IMR-90 (cell line): ENCODE results near the gene NEMF. TPM values are rescaled to one million over a fixed set of nuclear protein-coding genes. Genes with fewer than 3 reads are reported as not detected.

Experiments used
- ATAC-seq: fragments of 200-7000 bp; cut with Tn5 transposase; 2 replicates; pipeline ENCODE4 v1.9.1; 2020; ENCODE audit warnings: low read depth, mild to moderate bottlenecking, moderate library complexity
- BruUV-seq: library from RNA; stranded (reverse); fragments of 400-500 nt; replicated peaks from 2 replicates; lab custom pipeline; 2021; lab: Mats Ljungman, UMichigan
- CTCF ChIA-PET: fragments of 300-600 bp; formaldehyde crosslinking; extraction: SDS; loops from one replicate; lab custom pipeline; 2021; ENCODE audit warnings: antibody characterized with exemption; lab: Yijun Ruan, JAX
- POLR2A ChIA-PET: fragments of 300-600 bp; sonication (Branson Sonifier 250); formaldehyde crosslinking; loops from one replicate; lab custom pipeline; 2022; ENCODE audit warnings: antibody characterized with exemption; ENCODE audit not compliant: unreplicated experiment; lab: Charles Lee
- DNase-seq: peaks from one replicate; pipeline ENCODE4 v3.0.0; 2013
- H2AFZ ChIP-seq: replicated peaks from 2 replicates; pipeline ENCODE3; 2013; ENCODE audit warnings: low read length, mild to moderate bottlenecking; ENCODE audit not compliant: poor library complexity
- H2AK5ac ChIP-seq: 2 replicates; pipeline ENCODE4 v1.6.1; 2013; ENCODE audit warnings: low read depth, low read length, inconsistent platforms
- H2AK9ac ChIP-seq: replicated peaks from 2 replicates; pipeline ENCODE3; 2013; ENCODE audit warnings: mild to moderate bottlenecking, low read depth, low read length, moderate library complexity; ENCODE audit not compliant: poor library complexity
- H2BK120ac ChIP-seq: 2 replicates; pipeline ENCODE4 v1.6.1; 2013; ENCODE audit warnings: low read depth, low read length, inconsistent platforms
- H2BK15ac ChIP-seq: 3 replicates; pipeline ENCODE4 v1.6.1; 2013; ENCODE audit warnings: low read depth, low read length, inconsistent platforms
- H2BK20ac ChIP-seq: 2 replicates; pipeline ENCODE4 v1.6.1; 2013; ENCODE audit warnings: low read depth, mild to moderate bottlenecking, inconsistent platforms, low read length, moderate library complexity
- H2BK5ac ChIP-seq: 2 replicates; pipeline ENCODE4 v1.6.1; 2013; ENCODE audit warnings: mild to moderate bottlenecking, low read depth, low read length, inconsistent platforms; ENCODE audit not compliant: poor library complexity, severe bottlenecking
- H3K14ac ChIP-seq: replicated peaks from 2 replicates; pipeline ENCODE4 v1.6.1; 2013; ENCODE audit warnings: low read depth, low read length, inconsistent platforms
- H3K18ac ChIP-seq: 2 replicates; pipeline ENCODE4 v1.6.1; 2013; ENCODE audit warnings: low read depth, low read length, control low read depth
- H3K23ac ChIP-seq: 2 replicates; pipeline ENCODE4 v1.6.1; 2013; ENCODE audit warnings: low read depth, low read length, inconsistent platforms
- H3K27ac ChIP-seq: 2 replicates; pipeline ENCODE4 v1.5.1; 2013; ENCODE audit warnings: mild to moderate bottlenecking, control low read depth, low read length; ENCODE audit not compliant: insufficient read depth
- H3K27me3 ChIP-seq: 2 replicates; pipeline ENCODE4 v1.6.1; 2013; ENCODE audit warnings: low read length; ENCODE audit not compliant: control insufficient read depth, insufficient read depth
- H3K36me3 ChIP-seq: 2 replicates; pipeline ENCODE4 v1.6.1; 2013; ENCODE audit warnings: low read length, mixed read lengths; ENCODE audit not compliant: control insufficient read depth, insufficient read depth
- H3K4ac ChIP-seq: 2 replicates; pipeline ENCODE4 v1.6.1; 2013; ENCODE audit warnings: low read depth, low read length, inconsistent platforms
- H3K4me1 ChIP-seq: 2 replicates; pipeline ENCODE4 v1.6.1; 2013; ENCODE audit warnings: low read length, mixed read lengths; ENCODE audit not compliant: control insufficient read depth, insufficient read depth
- H3K4me2 ChIP-seq: 2 replicates; pipeline ENCODE4 v1.6.1; 2013; ENCODE audit warnings: low read depth, mild to moderate bottlenecking, control low read depth, low read length, moderate library complexity
- H3K4me3 ChIP-seq: 2 replicates; pipeline ENCODE4 v1.5.1; 2013; ENCODE audit warnings: low read depth, mild to moderate bottlenecking, control low read depth, low read length, moderate library complexity; ENCODE audit not compliant: insufficient read depth
- H3K56ac ChIP-seq: 2 replicates; pipeline ENCODE4 v1.6.1; 2013; ENCODE audit warnings: low read length, inconsistent platforms; ENCODE audit not compliant: insufficient read depth; ENCODE audit errors: extremely low read depth
- H3K79me1 ChIP-seq, 2 experiments: 2 replicates each; pipeline ENCODE4 v1.6.1; 2013; ENCODE audit warnings: low read length in 2 of 2, inconsistent platforms in 1 of 2, low read depth in 1 of 2
- H3K9ac ChIP-seq: 2 replicates; pipeline ENCODE4 v1.6.1; 2013; ENCODE audit warnings: low read depth, low read length, control low read depth
- H3K9me1 ChIP-seq: 2 replicates; pipeline ENCODE4 v1.6.1; 2013; ENCODE audit warnings: low read length, inconsistent platforms; ENCODE audit not compliant: insufficient read depth
- H3K9me3 ChIP-seq: 2 replicates; pipeline ENCODE4 v1.6.1; 2013; ENCODE audit warnings: low read length; ENCODE audit not compliant: control insufficient read depth, insufficient read depth
- H4K20me1 ChIP-seq: 2 replicates; pipeline ENCODE4 v1.6.1; 2013; ENCODE audit warnings: low read length, inconsistent platforms; ENCODE audit not compliant: insufficient read depth
- H4K5ac ChIP-seq: 2 replicates; pipeline ENCODE4 v1.6.1; 2013; ENCODE audit warnings: mild to moderate bottlenecking, low read depth, low read length, control low read depth
- H4K8ac ChIP-seq, 2 experiments: 2 replicates each; pipeline ENCODE4 v1.6.1; 2013; ENCODE audit warnings: low read depth in 2 of 2, low read length in 2 of 2, control low read depth in 1 of 2, inconsistent platforms in 1 of 2
- H4K91ac ChIP-seq: 2 replicates; pipeline ENCODE4 v1.6.1; 2013; ENCODE audit warnings: low read depth, low read length, inconsistent platforms; ENCODE audit not compliant: insufficient read depth
- BHLHE40 ChIP-seq: fragments of 150-350 bp; IDR thresholded peaks from 2 replicates; pipeline ENCODE4 v1.6.1; 2016; ENCODE audit warnings: mild to moderate bottlenecking, low read depth, low read length
- CEBPB ChIP-seq: IDR thresholded peaks from 2 replicates; pipeline ENCODE4 v1.6.1; 2012; ENCODE audit warnings: low read depth, low read length, improper control_type of control experiment
- CHD1 ChIP-seq: IDR thresholded peaks from 2 replicates; pipeline ENCODE4 v1.6.1; 2012; ENCODE audit warnings: low read depth, low read length, improper control_type of control experiment
- FOS ChIP-seq: fragments of 150-350 bp; IDR thresholded peaks from 2 replicates; pipeline ENCODE4 v1.6.1; 2016; ENCODE audit warnings: low read depth, low read length
- MAFK ChIP-seq: IDR thresholded peaks from 2 replicates; pipeline ENCODE4 v1.6.1; 2012; ENCODE audit warnings: low read depth, low read length, improper control_type of control experiment
- MAZ ChIP-seq: IDR thresholded peaks from 2 replicates; pipeline ENCODE4 v1.6.1; 2012; ENCODE audit warnings: low read depth, mild to moderate bottlenecking, low read length, improper control_type of control experiment, moderate library complexity, borderline replicate concordance
- MXI1 ChIP-seq: IDR thresholded peaks from 2 replicates; pipeline ENCODE4 v1.6.1; 2012; ENCODE audit warnings: low read depth, mild to moderate bottlenecking, low read length, moderate library complexity, borderline replicate concordance
- POLR2A ChIP-seq: IDR thresholded peaks from 2 replicates; pipeline ENCODE4 v1.6.1; 2012; ENCODE audit warnings: mild to moderate bottlenecking, low read depth, low read length
- RAD21 ChIP-seq: IDR thresholded peaks from 2 replicates; pipeline ENCODE4 v1.6.1; 2012; ENCODE audit warnings: low read length, improper control_type of control experiment
- RCOR1 ChIP-seq: IDR thresholded peaks from 2 replicates; pipeline ENCODE4 v1.6.1; 2012; ENCODE audit warnings: mild to moderate bottlenecking, low read length, improper control_type of control experiment; ENCODE audit not compliant: insufficient replicate concordance
- RFX5 ChIP-seq: IDR thresholded peaks from 2 replicates; pipeline ENCODE4 v1.8.0; 2012; ENCODE audit warnings: low read depth, mild to moderate bottlenecking, low read length, moderate library complexity
- SMC3 ChIP-seq: fragments of 150-350 bp; IDR thresholded peaks from 2 replicates; pipeline ENCODE4 v1.6.1; 2016; ENCODE audit warnings: low read depth, mild to moderate bottlenecking, antibody characterized with exemption, low read length, moderate library complexity
- WGBS, 2 experiments: methylation state at CpG; one replicate each; pipeline versions ENCODE4 v1.1.5 to v1.1.7; 2013; ENCODE audit warnings: missing lambda C conversion rate in 2 of 2; ENCODE audit not compliant: insufficient read length in 1 of 2; ENCODE audit errors: extremely low coverage in 2 of 2; 5-methylcytosine and 5-hydroxymethylcytosine counted together
- dilution Hi-C: fragments of 300-500 bp; cut with HindIII; formaldehyde crosslinking; loops from one replicate; pipeline ENCODE4 v1.14.3; 2018; ENCODE audit warnings: low sequenced_read_pairs; ENCODE audit not compliant: unreplicated experiment
- in situ Hi-C: fragments of 300-500 bp; cut with MboI; formaldehyde crosslinking; loops from 3 replicates; pipeline ENCODE4 v1.14.3; 2019; ENCODE audit warnings: low sequenced_read_pairs, inconsistent platforms, mixed read lengths
- intact Hi-C: fragments of 100-400 bp; cut with micrococcal nuclease; formaldehyde crosslinking; loops from 2 replicates; pipeline ENCODE4 v1.10.0; 2022
- polyA plus RNA-seq, 3 experiments: library from polyadenylated mRNA; depleted of rRNA; stranded (reverse); fragments of >200 nt; gene quantifications; 2 replicates each; pipeline ENCODE4 v1.2.3, GENCODE V29; 2012; ENCODE audit warnings: low replicate concordance in 1 of 3
- total RNA-seq: library from RNA; depleted of rRNA; stranded (reverse); fragments of >200 nt; gene quantifications from 2 replicates; pipeline ENCODE4 v1.2.3, GENCODE V29; 2012
- TF ChIP-seq, protein P1 (sequence below): fragments of 150-350 bp; IDR thresholded peaks from 2 replicates; pipeline ENCODE4 v1.6.1; 2017; ENCODE audit warnings: mild to moderate bottlenecking, antibody characterized with exemption, low read length, low read depth
- TF ChIP-seq, protein P2 (sequence below): conservative IDR thresholded peaks from 2 replicates; pipeline ENCODE4 v1.5.1; 2012; ENCODE audit warnings: mild to moderate bottlenecking, low read depth, low read length, improper control_type of control experiment

Gene NEMF
- total and polyA plus RNA-seq, 2 of the 4 experiments (the other 2 are of a cell fraction) = 19.5 to 30.5 TPM

DNA sequence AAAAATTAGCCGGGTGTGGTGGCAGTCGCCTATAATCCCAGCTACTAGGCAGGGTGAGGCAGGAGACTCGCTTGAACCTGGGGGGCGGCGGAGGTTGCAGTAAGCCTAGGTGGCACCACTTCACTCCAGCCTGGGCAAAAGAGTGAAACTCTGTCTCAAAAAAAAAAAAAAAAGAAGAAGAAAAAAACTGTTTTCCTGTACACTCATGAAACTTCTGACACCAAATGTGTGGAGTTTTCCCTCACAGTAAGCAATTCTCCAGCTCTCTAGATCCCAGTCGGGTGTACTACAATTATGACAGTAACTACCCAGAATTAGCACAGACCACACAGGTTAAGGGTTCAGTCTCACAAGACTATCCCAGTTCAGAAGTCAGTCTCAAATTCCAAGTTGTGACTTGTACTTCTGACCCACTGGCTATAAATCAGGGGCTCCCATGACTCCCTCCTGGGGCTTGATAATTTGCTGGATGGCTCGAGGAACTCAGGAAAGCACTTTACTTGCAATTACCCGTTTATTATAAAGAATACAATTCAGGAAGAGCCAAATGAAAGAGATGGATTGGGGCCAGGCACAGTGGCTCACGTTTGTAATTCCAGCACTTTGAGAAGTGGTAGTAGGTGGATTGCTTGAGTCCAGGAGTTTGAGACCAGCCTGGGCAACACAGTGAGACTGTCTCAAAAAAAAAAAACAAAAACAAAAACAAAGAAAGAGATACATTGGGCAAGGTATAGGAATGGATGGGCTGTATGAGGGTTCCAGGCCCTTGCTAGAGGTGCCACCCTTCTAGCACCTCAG lies 27.9 kb upstream of the NEMF start (continued):
- TF ChIP-seq BHLHE40 = no peak

DNA sequence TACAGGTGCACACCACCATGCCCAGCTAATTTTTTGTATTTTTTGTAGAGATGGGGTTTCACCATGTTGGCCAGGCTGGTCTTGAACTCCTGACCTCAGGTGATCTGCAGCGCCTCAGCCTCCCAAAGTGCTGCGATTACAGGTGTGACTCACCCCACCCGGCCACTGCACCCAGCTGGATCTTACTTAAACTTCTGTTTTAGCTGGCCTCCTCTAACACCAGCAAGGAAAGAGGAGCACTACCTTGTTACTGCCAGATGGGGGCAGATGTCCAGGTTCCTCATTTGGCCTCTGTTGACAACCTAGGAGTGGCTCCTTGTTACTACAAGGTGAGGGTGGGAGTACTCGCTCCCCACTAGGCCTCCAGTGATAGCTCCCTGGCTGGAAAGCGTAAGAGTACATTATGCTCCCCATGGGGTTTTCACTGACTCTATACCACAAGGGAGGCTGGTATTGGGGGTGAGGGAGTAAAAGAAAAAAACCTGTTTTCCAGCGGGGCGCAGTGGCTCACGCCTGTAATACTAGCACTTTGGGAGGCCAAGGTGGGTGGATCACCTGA lies 27.1 kb upstream of the NEMF start:
- in situ Hi-C loops (no loop called here), dilution Hi-C loops (no loop called here), intact Hi-C loops (no loop called here)
- Histone ChIP-seq H2AK5ac (no peak overlapping the region), H3K4me2 (no peak overlapping the region), H3K9me1 (no peaks in the 10 kb centered on the region), H3K4me1 (no peaks in the 10 kb centered on the region), H2BK20ac (no peak overlapping the region), H2AK9ac (no peak overlapping the region), H4K20me1 (no peaks in the 10 kb centered on the region), H3K9me3 (no peaks in the 10 kb centered on the region), H2BK120ac (no peak overlapping the region), H2BK15ac (no peak overlapping the region), H3K56ac (no peak overlapping the region), H3K79me1 (no peaks in the 10 kb centered on the region), H4K91ac (no peak overlapping the region), H4K5ac (no peak overlapping the region), H3K36me3 (no peaks in the 10 kb centered on the region), H3K27me3 (no peaks in the 10 kb centered on the region), H3K14ac (no peak overlapping the region), H2BK5ac (no peak overlapping the region), H3K27ac (no peak overlapping the region), H3K4me3 (no peak overlapping the region), H4K8ac (no peak overlapping the region), H3K4ac (no peak overlapping the region), H3K18ac (no peak overlapping the region), H2AFZ (peak overlapping the region; percentile 46), H3K9ac (no peak overlapping the region), H3K23ac (no peak overlapping the region)
- ChIA-PET POLR2A (interaction anchor here (0.5 kb wide), 1 partner anchor 13 kb away, joined by 4 read pairs; the partner anchor contains the start of gene ARF6), CTCF (interaction anchor here (0.5 to 1.4 kb wide), 8 partner anchors 9 to 228 kb away, joined by 3 to 11 read pairs (median 4); no protein-coding TSS in a partner anchor)
- no TSS peak for BruUV-seq
- DNase-seq (peak; percentile 54), ATAC-seq (peak; percentile 79)
- no CpG with 5 or more reads among the region's 8 CpGs for WGBS, 2 experiments
- no peak for TF ChIP-seq CHD1
- TF ChIP-seq, protein P1, sequence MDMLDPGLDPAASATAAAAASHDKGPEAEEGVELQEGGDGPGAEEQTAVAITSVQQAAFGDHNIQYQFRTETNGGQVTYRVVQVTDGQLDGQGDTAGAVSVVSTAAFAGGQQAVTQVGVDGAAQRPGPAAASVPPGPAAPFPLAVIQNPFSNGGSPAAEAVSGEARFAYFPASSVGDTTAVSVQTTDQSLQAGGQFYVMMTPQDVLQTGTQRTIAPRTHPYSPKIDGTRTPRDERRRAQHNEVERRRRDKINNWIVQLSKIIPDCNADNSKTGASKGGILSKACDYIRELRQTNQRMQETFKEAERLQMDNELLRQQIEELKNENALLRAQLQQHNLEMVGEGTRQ = no peak
- no peak for TF ChIP-seq CEBPB
- peak; percentile 55 for TF ChIP-seq SMC3
- no peak for TF ChIP-seq BHLHE40
- TF ChIP-seq RAD21 = peak; percentile 54
- TF ChIP-seq MAFK = no peak
- no peak for TF ChIP-seq RCOR1
- TF ChIP-seq FOS = no peak
- no peak for TF ChIP-seq MXI1
- no peak for TF ChIP-seq POLR2A
- TF ChIP-seq RFX5 = no peak
- no peak for TF ChIP-seq MAZ
- TF ChIP-seq, protein P2, sequence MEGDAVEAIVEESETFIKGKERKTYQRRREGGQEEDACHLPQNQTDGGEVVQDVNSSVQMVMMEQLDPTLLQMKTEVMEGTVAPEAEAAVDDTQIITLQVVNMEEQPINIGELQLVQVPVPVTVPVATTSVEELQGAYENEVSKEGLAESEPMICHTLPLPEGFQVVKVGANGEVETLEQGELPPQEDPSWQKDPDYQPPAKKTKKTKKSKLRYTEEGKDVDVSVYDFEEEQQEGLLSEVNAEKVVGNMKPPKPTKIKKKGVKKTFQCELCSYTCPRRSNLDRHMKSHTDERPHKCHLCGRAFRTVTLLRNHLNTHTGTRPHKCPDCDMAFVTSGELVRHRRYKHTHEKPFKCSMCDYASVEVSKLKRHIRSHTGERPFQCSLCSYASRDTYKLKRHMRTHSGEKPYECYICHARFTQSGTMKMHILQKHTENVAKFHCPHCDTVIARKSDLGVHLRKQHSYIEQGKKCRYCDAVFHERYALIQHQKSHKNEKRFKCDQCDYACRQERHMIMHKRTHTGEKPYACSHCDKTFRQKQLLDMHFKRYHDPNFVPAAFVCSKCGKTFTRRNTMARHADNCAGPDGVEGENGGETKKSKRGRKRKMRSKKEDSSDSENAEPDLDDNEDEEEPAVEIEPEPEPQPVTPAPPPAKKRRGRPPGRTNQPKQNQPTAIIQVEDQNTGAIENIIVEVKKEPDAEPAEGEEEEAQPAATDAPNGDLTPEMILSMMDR = peak; percentile 53
